IMR-90 (cell line): ENCODE measurements around the gene RARB. TPM values are rescaled to one million over a fixed set of nuclear protein-coding genes. Genes with fewer than 3 reads are reported as not detected.

Experiments used
- ATAC-seq: fragments of 200-7000 bp; cut with Tn5 transposase; 2 replicates; pipeline ENCODE4 v1.9.1; 2020; ENCODE audit warnings: low read depth, mild to moderate bottlenecking, moderate library complexity
- BruUV-seq: library from RNA; stranded (reverse); fragments of 400-500 nt; replicated peaks from 2 replicates; lab custom pipeline; 2021; lab: Mats Ljungman, UMichigan
- CTCF ChIA-PET: fragments of 300-600 bp; formaldehyde crosslinking; extraction: SDS; loops from one replicate; lab custom pipeline; 2021; ENCODE audit warnings: antibody characterized with exemption; lab: Yijun Ruan, JAX
- POLR2A ChIA-PET: fragments of 300-600 bp; sonication (Branson Sonifier 250); formaldehyde crosslinking; loops from one replicate; lab custom pipeline; 2022; ENCODE audit warnings: antibody characterized with exemption; ENCODE audit not compliant: unreplicated experiment; lab: Charles Lee
- DNase-seq: peaks from one replicate; pipeline ENCODE4 v3.0.0; 2013
- H2AFZ ChIP-seq: replicated peaks from 2 replicates; pipeline ENCODE3; 2013; ENCODE audit warnings: low read length, mild to moderate bottlenecking; ENCODE audit not compliant: poor library complexity
- H2AK5ac ChIP-seq: 2 replicates; pipeline ENCODE4 v1.6.1; 2013; ENCODE audit warnings: low read depth, low read length, inconsistent platforms
- H2AK9ac ChIP-seq: replicated peaks from 2 replicates; pipeline ENCODE3; 2013; ENCODE audit warnings: mild to moderate bottlenecking, low read depth, low read length, moderate library complexity; ENCODE audit not compliant: poor library complexity
- H2BK120ac ChIP-seq: 2 replicates; pipeline ENCODE4 v1.6.1; 2013; ENCODE audit warnings: low read depth, low read length, inconsistent platforms
- H2BK15ac ChIP-seq: 3 replicates; pipeline ENCODE4 v1.6.1; 2013; ENCODE audit warnings: low read depth, low read length, inconsistent platforms
- H2BK20ac ChIP-seq: 2 replicates; pipeline ENCODE4 v1.6.1; 2013; ENCODE audit warnings: low read depth, mild to moderate bottlenecking, inconsistent platforms, low read length, moderate library complexity
- H2BK5ac ChIP-seq: 2 replicates; pipeline ENCODE4 v1.6.1; 2013; ENCODE audit warnings: mild to moderate bottlenecking, low read depth, low read length, inconsistent platforms; ENCODE audit not compliant: poor library complexity, severe bottlenecking
- H3K14ac ChIP-seq: replicated peaks from 2 replicates; pipeline ENCODE4 v1.6.1; 2013; ENCODE audit warnings: low read depth, low read length, inconsistent platforms
- H3K18ac ChIP-seq: 2 replicates; pipeline ENCODE4 v1.6.1; 2013; ENCODE audit warnings: low read depth, low read length, control low read depth
- H3K23ac ChIP-seq: 2 replicates; pipeline ENCODE4 v1.6.1; 2013; ENCODE audit warnings: low read depth, low read length, inconsistent platforms
- H3K27ac ChIP-seq: 2 replicates; pipeline ENCODE4 v1.5.1; 2013; ENCODE audit warnings: mild to moderate bottlenecking, control low read depth, low read length; ENCODE audit not compliant: insufficient read depth
- H3K27me3 ChIP-seq: 2 replicates; pipeline ENCODE4 v1.6.1; 2013; ENCODE audit warnings: low read length; ENCODE audit not compliant: control insufficient read depth, insufficient read depth
- H3K36me3 ChIP-seq: 2 replicates; pipeline ENCODE4 v1.6.1; 2013; ENCODE audit warnings: low read length, mixed read lengths; ENCODE audit not compliant: control insufficient read depth, insufficient read depth
- H3K4ac ChIP-seq: 2 replicates; pipeline ENCODE4 v1.6.1; 2013; ENCODE audit warnings: low read depth, low read length, inconsistent platforms
- H3K4me1 ChIP-seq: 2 replicates; pipeline ENCODE4 v1.6.1; 2013; ENCODE audit warnings: low read length, mixed read lengths; ENCODE audit not compliant: control insufficient read depth, insufficient read depth
- H3K4me2 ChIP-seq: 2 replicates; pipeline ENCODE4 v1.6.1; 2013; ENCODE audit warnings: low read depth, mild to moderate bottlenecking, control low read depth, low read length, moderate library complexity
- H3K4me3 ChIP-seq: 2 replicates; pipeline ENCODE4 v1.5.1; 2013; ENCODE audit warnings: low read depth, mild to moderate bottlenecking, control low read depth, low read length, moderate library complexity; ENCODE audit not compliant: insufficient read depth
- H3K56ac ChIP-seq: 2 replicates; pipeline ENCODE4 v1.6.1; 2013; ENCODE audit warnings: low read length, inconsistent platforms; ENCODE audit not compliant: insufficient read depth; ENCODE audit errors: extremely low read depth
- H3K79me1 ChIP-seq, 2 experiments: 2 replicates each; pipeline ENCODE4 v1.6.1; 2013; ENCODE audit warnings: low read length in 2 of 2, inconsistent platforms in 1 of 2, low read depth in 1 of 2
- H3K9ac ChIP-seq: 2 replicates; pipeline ENCODE4 v1.6.1; 2013; ENCODE audit warnings: low read depth, low read length, control low read depth
- H3K9me1 ChIP-seq: 2 replicates; pipeline ENCODE4 v1.6.1; 2013; ENCODE audit warnings: low read length, inconsistent platforms; ENCODE audit not compliant: insufficient read depth
- H3K9me3 ChIP-seq: 2 replicates; pipeline ENCODE4 v1.6.1; 2013; ENCODE audit warnings: low read length; ENCODE audit not compliant: control insufficient read depth, insufficient read depth
- H4K20me1 ChIP-seq: 2 replicates; pipeline ENCODE4 v1.6.1; 2013; ENCODE audit warnings: low read length, inconsistent platforms; ENCODE audit not compliant: insufficient read depth
- H4K5ac ChIP-seq: 2 replicates; pipeline ENCODE4 v1.6.1; 2013; ENCODE audit warnings: mild to moderate bottlenecking, low read depth, low read length, control low read depth
- H4K8ac ChIP-seq, 2 experiments: 2 replicates each; pipeline ENCODE4 v1.6.1; 2013; ENCODE audit warnings: low read depth in 2 of 2, low read length in 2 of 2, control low read depth in 1 of 2, inconsistent platforms in 1 of 2
- H4K91ac ChIP-seq: 2 replicates; pipeline ENCODE4 v1.6.1; 2013; ENCODE audit warnings: low read depth, low read length, inconsistent platforms; ENCODE audit not compliant: insufficient read depth
- NFE2L2 ChIP-seq: fragments of 150-350 bp; IDR thresholded peaks from 2 replicates; pipeline ENCODE4 v1.6.1; 2016; ENCODE audit warnings: low read depth, mild to moderate bottlenecking, low read length
- SMC3 ChIP-seq: fragments of 150-350 bp; IDR thresholded peaks from 2 replicates; pipeline ENCODE4 v1.6.1; 2016; ENCODE audit warnings: low read depth, mild to moderate bottlenecking, antibody characterized with exemption, low read length, moderate library complexity
- WGBS, 2 experiments: methylation state at CpG; one replicate each; pipeline versions ENCODE4 v1.1.5 to v1.1.7; 2013; ENCODE audit warnings: missing lambda C conversion rate in 2 of 2; ENCODE audit not compliant: insufficient read length in 1 of 2; ENCODE audit errors: extremely low coverage in 2 of 2; 5-methylcytosine and 5-hydroxymethylcytosine counted together
- dilution Hi-C: fragments of 300-500 bp; cut with HindIII; formaldehyde crosslinking; loops from one replicate; pipeline ENCODE4 v1.14.3; 2018; ENCODE audit warnings: low sequenced_read_pairs; ENCODE audit not compliant: unreplicated experiment
- in situ Hi-C: fragments of 300-500 bp; cut with MboI; formaldehyde crosslinking; loops from 3 replicates; pipeline ENCODE4 v1.14.3; 2019; ENCODE audit warnings: low sequenced_read_pairs, inconsistent platforms, mixed read lengths
- intact Hi-C: fragments of 100-400 bp; cut with micrococcal nuclease; formaldehyde crosslinking; loops from 2 replicates; pipeline ENCODE4 v1.10.0; 2022
- polyA plus RNA-seq, 3 experiments: library from polyadenylated mRNA; depleted of rRNA; stranded (reverse); fragments of >200 nt; gene quantifications; 2 replicates each; pipeline ENCODE4 v1.2.3, GENCODE V29; 2012; ENCODE audit warnings: low replicate concordance in 1 of 3
- total RNA-seq: library from RNA; depleted of rRNA; stranded (reverse); fragments of >200 nt; gene quantifications from 2 replicates; pipeline ENCODE4 v1.2.3, GENCODE V29; 2012

The RARB gene
- total and polyA plus RNA-seq, 2 of the 4 experiments (the other 2 are of a cell fraction) = 0.53 to 1.4 TPM

GRCh38 chr3:25404569-25404968 is 23.5 kb upstream of the RARB start:
- Histone ChIP-seq H2BK20ac (no peak overlapping the region), H3K4me1 (no peaks in the 10 kb centered on the region), H2AK9ac (no peak overlapping the region), H3K56ac (no peak overlapping the region), H3K9ac (no peak overlapping the region), H4K91ac (no peak overlapping the region), H3K4ac (no peak overlapping the region), H2BK120ac (no peak overlapping the region), H3K27me3 (no peaks in the 10 kb centered on the region), H4K5ac (no peak overlapping the region), H4K8ac (no peak overlapping the region), H3K4me2 (no peak overlapping the region), H3K18ac (no peak overlapping the region), H2BK5ac (no peak overlapping the region), H3K9me1 (no peaks in the 10 kb centered on the region), H3K79me1 (no peaks in the 10 kb centered on the region), H2AFZ (no peak overlapping the region), H3K9me3 (no peaks in the 10 kb centered on the region), H3K23ac (no peak overlapping the region), H3K14ac (no peak overlapping the region), H3K4me3 (no peak overlapping the region), H2AK5ac (no peak overlapping the region), H3K27ac (no peak overlapping the region), H4K20me1 (no peaks in the 10 kb centered on the region), H3K36me3 (no peaks in the 10 kb centered on the region), H2BK15ac (no peak overlapping the region)
- WGBS, 2 experiments = no CpG with 5 or more reads among the region's 4 CpGs
- intact Hi-C loops = no loop called here
- dilution Hi-C loops = no loop called here
- DNase-seq = no peak
- ChIA-PET POLR2A (no interaction called here), CTCF (no interaction called here)
- no peak for ATAC-seq
- BruUV-seq = no TSS peak
- no peak for TF ChIP-seq NFE2L2
- no peak for TF ChIP-seq SMC3
- in situ Hi-C loops = no loop called here
